ENCODE measurements around the gene CRYM.

DNA sequence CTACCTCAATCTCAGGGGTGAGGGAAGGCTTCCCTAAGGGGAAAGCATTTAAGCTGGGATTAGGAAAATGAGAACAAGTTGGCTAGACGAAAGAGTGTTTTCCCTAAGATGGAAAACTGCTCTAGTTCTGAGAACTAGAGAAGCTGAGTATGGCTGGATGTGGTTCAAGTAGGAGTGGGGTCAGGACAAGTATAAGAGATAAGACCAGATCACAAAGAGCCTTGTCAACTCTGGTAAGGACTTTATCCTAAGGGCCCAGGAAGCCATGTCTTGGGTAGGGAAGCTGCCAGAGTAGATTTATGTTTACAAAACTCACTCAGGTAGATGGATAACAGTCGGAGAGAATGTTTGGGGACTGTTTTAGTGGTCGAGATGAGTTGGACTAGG lies 42.9 kb downstream of the CRYM start:
- TF ChIP-seq POLR2AphosphoS5 (IDR thresholded peaks at IDR 0.05; ENCODE audit: borderline replicate concordance, low read depth, low read length) (no peak), EZH2 (IDR thresholded peaks at IDR 0.05) (no peak), FOXP2 (optimal IDR thresholded peaks at IDR 0.05; ENCODE audit: control extremely low read depth, extremely low read length, insufficient read depth) (no peak)
